Left hindlimb (tissue), 1 donor: ENCODE results near the gene TELO2.
A peak's percentile ranks its signal among the peaks of the same experiment; 100 is the strongest.
"Not testable (repeated sequence)": the region's sequence is repeated elsewhere in the genome, so short reads cannot be mapped to it uniquely, and the experiment has no call there.

ENCODE experiments used
- DNase-seq: peaks from one replicate; pipeline ENCODE4 v3.0.0-alpha.2; 2018

TELO2 gene

DNA sequence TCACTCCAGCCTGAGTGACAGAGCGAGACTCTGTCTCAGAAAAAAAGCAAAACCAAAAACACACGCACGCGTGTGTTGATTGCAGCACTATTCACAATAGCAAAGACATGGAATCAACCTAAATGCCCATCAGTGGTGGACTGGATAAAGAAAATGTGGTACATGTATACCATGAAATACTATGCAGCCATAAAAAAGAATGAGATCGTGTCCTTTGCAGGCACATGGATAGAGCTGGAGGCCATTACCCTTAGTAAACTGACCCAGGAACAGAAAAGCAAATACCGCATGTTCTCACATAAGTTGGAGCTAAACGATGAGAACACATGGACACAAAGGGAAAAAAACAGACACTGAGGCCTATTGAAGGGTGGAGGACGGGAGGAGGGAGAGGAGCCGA is 14.2 kb upstream of the TELO2 start:
- not testable (repeated sequence) for DNase-seq

DNA sequence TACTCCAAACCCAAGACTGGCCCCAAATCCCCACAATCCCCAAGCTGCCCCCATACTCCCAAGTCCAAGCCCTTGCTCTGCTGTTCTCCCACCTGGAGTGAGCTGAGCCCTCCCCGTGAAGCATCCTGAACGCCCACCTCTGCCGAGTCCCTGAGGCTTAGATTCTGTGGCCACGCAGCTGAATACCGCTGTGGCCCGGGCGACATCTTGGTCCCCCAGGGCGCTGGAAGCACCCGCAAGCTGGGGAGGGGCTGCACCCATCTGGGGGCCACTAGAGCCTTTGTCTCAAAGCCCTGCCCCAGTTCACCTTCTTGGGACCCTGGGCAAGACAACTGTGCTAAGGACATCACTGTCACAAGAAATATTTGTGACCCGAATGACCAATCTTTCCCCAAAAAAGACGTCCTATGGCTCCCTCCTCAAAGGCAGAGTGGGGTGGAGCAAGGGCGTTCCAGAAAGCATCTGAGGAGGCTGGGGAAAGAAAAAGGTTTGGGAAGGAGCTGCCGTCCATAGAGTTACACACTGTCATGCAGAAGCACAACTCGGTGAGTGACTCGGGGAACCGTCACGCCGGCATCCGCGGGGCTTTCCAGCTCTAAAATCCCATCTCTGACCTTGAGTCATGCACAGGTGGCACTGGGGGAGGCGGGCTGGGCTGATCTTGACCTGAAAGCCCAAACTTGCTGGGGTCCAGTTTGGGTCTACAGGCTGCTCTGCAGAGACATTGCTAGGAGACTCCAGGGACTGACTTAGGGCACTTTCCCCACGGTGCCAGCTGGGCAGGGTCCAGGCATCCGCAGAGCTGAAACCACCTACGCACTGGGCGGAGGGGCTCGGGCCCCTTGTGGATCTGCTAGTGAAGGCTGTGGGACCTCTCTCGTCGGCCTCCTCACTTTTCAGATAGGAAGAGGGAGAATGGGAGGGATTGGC is 11.0 kb upstream of the TELO2 start:
- DNase-seq = no peak

DNA sequence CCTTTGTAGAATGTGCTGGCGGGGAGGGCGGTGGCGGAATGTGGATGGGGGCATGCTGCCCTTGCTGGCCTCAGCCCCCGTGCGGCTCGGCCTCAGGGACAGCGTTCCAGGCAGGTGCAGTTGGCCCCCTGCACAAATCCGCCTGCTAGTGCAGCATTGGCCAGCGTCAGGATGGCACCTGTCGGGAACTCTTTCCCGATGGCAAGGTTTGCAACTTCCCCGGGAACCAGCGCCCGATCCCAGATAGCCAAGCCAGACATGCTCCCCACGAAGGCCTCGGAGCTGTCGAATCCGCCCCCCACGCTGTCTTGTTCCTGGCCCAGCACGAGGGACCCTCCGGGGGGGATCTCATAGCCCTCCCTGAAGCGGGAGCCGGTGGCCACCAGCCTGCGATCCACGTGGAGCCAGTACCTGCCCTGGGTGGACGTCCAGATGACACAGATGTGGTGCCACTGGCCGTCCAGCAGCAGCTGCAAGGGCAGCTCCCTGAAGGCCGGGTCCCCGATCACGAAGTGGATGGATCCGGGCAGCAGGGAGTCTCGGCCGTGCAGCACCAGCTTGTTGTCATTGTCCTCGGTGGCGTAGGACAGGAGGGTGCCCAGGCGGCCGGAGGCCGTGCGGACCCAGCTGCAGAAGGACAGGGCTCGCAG is 7.2 kb upstream of the TELO2 start:
- DNase-seq = no peak

DNA sequence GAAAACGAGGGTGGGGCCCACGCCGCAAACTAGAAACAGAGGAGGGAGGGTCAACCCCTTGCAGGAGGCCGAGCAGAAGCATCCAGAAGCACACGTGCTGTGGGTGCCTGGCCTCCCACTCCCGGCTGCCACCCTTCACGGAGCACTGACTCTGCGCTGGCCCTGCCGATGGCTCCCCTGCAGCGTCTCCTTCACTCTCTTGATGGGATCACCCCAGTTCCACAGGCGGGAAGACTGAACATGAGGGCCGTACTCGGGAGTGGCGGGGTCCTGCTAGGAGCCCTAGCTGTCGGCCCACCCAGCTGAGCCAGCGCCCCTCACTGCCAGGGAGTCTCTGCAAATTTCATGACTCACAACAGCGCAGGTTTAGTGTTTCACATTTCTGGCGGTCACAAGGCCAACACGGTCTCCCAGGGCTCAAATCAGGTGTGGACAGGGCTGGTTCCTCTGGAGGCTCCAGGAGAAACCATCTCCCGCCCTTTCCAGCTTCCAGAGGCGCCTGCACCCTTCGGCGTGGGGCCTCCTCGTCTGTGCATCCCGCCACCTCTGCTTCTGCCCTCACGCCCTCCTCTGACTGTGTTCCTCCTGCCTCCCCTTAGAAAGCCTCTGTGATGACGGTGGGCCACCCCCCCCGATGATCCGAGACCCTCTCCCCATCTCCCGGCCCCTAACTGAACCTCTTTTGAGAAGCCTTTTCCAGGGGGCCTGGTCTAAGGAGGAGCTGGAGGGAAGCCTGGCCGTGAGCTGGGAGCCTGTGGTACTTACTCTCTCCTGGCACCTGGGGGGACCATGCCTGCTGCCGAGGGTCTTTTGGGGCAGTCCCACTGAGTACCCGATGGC is 6.4 kb upstream of the TELO2 start:
- DNase-seq = no peak

- no peak for DNase-seq
These were observed 5.6 kb upstream of the TELO2 start for GRCh38 chr16:1487395-1488053.

DNA sequence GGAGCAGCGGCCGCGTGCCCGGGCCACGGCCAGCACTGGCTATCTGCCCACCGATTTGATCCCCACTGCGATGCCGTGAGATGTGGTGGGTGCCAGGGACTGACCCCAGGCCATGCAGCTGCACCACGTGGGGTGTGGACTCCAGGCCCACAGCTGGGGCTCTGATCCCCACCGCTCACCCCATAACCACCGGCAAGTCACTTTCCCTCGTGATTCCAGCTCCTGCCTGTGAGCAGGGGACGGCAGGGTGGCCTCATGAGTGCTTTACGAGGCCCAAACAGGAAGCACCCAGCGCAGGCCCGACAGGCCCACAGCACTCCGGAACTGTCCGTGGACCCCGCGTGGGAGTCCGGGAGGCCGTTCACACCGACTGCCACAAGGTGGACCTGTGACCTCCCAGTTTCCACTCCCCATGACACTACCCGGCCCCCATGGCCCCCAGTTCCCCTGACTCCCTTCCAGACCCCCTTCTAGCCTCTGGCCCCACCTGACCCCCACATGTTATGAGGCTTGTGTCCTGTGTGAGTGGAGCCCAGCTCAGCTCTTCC is 5.0 kb upstream of the TELO2 start:
- DNase-seq = no peak

- no peak for DNase-seq
These were observed 4.5 kb upstream of the TELO2 start, which contains the start of gene PTX4 for GRCh38 chr16:1488619-1489018. PTX4 (minus strand) TSS chr16:1488944; CDS start chr16:1488909, 35 bp downstream.

DNA sequence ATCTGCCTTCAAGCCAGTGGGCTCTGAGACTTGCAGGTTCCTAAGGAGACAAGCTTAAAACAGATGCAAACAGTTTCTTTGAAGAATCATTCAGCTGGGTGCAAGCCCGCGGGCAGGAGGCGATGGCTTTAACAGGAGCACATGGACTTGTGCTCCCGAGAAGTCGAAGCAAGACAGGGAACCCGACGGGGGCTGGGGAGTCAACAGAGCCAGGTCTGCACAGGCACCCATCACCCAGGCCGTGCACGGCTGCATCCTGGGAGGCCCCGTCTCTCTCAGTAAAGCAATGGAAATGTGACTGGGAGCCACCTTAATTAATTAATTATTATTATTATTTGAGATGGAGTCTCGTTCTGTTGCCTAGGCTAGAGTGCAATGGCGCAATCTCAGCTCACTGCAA is 4.1 kb upstream of the TELO2 start:
- no peak for DNase-seq

- no peak for DNase-seq
These were observed 1.8 kb upstream of the TELO2 start for GRCh38 chr16:1491327-1491726.

DNA sequence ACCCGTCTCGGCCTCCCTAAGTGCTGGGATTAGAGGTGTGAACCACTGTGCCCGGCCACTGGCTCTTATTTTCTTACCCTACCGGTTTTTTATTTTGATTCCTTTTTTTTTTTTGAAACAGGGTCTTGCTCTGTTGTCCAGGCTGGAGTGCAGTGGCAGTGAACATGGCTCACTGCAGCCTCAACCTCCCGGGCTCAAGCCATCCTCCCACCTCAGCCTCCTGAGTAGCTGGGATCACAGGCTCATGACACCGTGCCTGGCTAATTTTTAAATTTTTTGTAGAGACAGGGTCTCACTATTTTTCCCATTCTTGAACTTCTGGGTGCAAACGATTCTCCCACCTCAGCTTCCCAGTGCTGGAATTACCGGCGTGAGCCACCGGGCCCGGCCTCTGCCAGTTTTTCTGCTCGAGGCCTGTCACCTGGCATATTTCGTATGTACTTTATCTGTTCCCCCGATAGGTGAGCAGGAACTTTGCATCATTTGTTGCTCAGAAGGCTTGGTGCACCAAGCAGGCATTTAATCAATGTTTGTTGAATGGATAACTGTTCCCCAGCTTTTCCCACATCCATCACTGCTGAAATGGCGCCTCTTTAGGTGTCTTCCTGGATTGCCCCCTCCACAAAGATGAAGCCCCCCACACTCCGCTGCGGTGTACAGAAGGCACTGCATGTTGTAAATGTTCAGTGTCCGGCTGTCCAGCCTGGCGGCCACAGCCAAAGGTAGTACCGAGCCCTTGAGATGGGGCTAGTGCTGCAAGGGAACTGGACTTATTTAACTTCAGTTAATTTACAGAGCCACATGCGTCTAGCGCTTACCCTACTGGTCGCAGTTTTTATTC is 858 bp upstream of the TELO2 start:
- DNase-seq = no peak

DNA sequence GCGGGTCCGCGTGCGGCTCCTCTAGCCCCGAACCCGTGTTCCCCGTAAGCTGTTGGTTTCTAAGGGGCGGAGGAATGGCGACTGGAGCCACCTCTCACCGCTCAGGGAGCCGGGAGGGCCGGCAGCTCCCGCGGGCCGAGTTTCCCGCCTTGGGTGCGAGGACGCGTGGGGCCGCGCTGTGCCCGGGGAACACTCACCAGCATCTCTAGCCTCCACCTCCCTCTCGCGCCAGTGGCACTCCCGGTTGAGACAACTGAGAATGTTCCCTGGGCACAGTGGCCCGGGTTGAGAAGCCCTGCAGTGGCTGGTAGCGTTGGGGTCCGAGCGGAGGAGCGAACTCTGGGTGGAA is 560 bp downstream of the TELO2 start:
- no peak for DNase-seq

DNA sequence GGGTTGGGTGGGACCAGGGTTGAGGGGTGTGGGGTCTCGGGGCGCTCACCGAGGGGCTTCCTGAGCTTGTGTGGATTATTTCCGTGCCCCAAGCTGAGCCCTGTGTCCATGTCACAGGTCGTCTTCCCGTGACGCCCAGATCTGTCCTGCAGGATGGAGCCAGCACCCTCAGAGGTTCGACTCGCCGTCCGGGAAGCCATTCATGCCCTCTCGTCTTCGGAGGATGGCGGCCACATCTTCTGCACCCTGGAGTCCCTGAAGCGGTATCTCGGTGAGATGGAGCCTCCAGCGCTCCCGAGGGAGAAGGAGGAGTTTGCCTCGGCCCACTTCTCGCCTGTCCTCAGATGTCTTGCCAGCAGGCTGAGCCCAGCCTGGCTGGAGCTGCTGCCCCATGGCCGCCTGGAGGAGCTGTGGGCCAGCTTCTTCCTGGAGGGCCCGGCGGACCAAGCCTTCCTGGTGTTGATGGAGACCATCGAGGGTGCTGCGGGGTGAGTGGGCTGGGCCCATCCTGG is 1.0 kb downstream of the TELO2 start:
- no peak for DNase-seq

GRCh38 chr16:1494711-1495110 is 1.6 kb downstream of the TELO2 start:
- no peak for DNase-seq

GRCh38 chr16:1495211-1495888 is 2.2 kb downstream of the TELO2 start:
- no peak for DNase-seq

DNA sequence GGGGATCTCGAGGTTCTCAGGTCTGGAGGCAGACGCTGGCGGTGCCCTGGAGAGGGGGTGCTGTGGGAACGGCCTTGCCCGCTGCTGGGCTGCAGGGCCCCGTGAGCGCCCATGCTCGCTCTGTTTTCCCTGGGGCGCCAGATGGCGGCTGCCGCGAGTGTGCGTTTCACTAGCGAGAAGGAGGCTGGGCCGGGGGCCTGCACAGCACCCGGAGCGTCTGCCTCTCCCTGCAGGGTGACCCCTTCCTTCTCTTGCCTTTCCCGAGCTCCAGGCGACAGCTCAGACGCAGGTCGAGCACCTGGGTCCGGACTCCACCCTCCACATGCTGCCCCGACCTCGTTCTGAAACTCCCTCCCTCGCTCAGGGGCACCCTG is 2.7 kb downstream of the TELO2 start:
- no peak for DNase-seq

GRCh38 chr16:1496464-1496863 is 3.3 kb downstream of the TELO2 start:
- peak; percentile 5 for DNase-seq

GRCh38 chr16:1497014-1497598 is 3.9 kb downstream of the TELO2 start:
- peak; percentile 11 for DNase-seq

DNA sequence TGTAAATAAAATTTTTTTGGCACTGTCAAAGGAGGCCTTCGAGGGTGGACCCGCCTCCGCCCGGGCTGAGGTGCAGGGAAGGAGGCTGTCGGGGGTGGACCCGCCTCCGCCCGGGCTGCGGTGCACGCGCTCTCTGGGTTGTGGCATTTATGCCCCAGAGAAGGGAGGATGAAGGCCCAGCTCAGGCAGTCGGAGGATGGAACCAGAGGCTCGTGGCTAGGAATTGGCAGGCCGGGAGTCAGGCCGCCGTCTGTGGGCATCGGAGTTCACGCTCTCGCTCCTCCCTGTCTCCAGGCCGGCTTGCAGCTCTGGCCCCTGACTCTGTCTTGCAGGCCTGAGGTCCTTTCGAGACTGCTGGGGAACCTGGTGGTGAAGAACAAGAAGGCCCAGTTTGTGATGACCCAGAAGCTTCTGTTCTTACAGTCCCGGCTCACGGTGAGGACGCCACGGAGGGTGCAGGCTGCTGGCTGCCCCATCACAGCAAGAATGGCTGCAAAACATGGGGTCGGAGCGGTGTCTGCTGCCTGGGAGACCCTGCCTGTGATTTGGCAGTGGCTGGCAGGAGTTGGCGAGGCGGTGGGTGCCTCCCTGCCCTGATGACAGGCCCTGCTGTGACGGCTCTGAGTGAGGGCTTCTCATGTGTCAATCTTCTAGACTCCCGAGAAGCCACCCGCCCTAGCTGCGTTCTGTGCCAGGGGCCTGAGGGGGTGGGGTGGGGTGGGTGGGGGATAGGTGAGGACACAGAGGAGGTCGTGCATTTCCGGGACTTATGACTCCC is 5.9 kb downstream of the TELO2 start:
- DNase-seq = peak; percentile 17

GRCh38 chr16:1499756-1500464 is 6.8 kb downstream of the TELO2 start:
- peak; percentile 23 for DNase-seq
